ENCODE measurements around the gene RPL22L1.
"Not testable (repeated sequence)": the region's sequence is repeated elsewhere in the genome, so short reads cannot be mapped to it uniquely, and the experiment has no call there.

RPL22L1 gene

GRCh38 chr3:170869645-170870593 lies at the start of gene RPL22L1:
RPL22L1 (minus strand) TSS chr3:170870195; CDS start chr3:170870167, 28 bp downstream.
- peak; percentile 85 to 89 for DNase-seq (ENCODE audit: low read depth in 2 of 2)

DNA sequence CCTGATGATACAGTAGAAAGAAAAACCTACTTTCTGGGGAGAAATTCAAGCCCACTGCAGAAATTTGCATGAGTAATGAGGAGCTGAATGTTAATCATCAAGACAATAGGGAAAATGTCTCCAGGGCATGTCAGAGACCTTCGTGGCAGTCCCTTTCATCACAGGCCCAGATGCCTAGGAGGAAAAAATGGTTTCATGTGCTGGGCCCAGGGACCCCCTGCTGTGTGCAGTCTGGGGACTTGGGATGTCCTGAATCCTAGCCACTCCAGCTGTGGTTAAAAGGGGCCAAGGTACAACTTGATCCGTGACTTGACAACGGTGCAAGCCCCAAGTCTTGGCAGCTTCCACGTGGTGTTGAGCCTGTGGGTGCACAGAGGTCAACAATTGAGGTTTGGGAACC lies 48.7 kb upstream of the RPL22L1 start:
- no peak for DNase-seq (ENCODE audit: low read depth in 2 of 2)

- no peak for DNase-seq (ENCODE audit: low read depth in 2 of 2)
Measured at GRCh38 chr3:170914690-170915089, 44.7 kb upstream of the RPL22L1 start.

GRCh38 chr3:170914212-170914611 lies 44.2 kb upstream of the RPL22L1 start:
- no peak for DNase-seq (ENCODE audit: low read depth in 2 of 2)

GRCh38 chr3:170911051-170911450 lies 41.1 kb upstream of the RPL22L1 start:
- no peak for DNase-seq (ENCODE audit: low read depth in 2 of 2)

DNA sequence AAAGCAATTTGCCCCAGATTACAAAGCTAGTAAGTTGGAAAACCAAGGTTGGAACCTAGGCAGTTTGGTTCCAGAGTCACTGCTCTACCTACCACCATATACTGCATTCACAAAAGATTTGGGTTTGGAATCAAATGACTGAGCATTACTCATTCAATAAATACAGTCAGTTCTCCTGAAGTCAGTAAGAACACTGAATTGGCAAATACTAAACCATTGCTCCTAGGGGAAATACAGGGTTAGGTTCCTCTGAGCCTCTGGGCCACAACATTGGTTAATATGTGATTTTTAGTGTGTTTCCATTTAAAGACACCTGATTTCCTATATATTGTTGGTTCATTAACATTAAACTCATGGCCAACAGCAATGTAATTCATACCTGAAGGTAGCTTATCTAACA lies 40.5 kb upstream of the RPL22L1 start:
- DNase-seq (ENCODE audit: low read depth in 2 of 2) = no peak

- no peak for DNase-seq (ENCODE audit: low read depth in 2 of 2)
Measured at GRCh38 chr3:170909129-170909903, 39.3 kb upstream of the RPL22L1 start.

- peak; percentile 93 to 94 for DNase-seq (ENCODE audit: low read depth in 2 of 2)
Measured at GRCh38 chr3:170908235-170909116, 38.5 kb upstream of the RPL22L1 start, which contains the start of gene EIF5A2. EIF5A2 (minus strand) TSS chr3:170908637; CDS start chr3:170907806, 831 bp downstream.

- DNase-seq (ENCODE audit: low read depth in 2 of 2) = no peak
Measured at GRCh38 chr3:170907637-170908234, 37.7 kb upstream of the RPL22L1 start.

- no peak for DNase-seq (ENCODE audit: low read depth in 2 of 2)
Measured at GRCh38 chr3:170905862-170906261, 35.9 kb upstream of the RPL22L1 start.

DNA sequence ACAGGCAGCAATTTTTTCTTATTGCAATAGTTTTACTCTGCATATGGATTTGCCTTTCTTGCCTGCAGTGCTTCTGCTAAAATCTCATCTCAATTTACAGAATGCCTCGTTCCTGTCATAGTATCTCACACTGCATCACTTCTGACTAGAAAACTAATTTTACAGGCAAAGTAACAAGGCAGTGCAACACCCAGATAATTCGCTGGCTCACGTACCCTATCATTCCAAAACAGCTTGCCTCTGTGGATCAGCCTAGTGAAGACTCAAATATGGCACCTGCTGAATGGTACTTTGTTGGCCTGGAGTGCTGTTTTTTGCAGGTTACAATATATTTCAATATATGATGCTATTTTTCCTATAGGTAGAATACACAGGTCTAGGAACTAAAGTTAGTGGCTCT lies 33.1 kb upstream of the RPL22L1 start:
- no peak for DNase-seq (ENCODE audit: low read depth in 2 of 2)

- no peak for DNase-seq (ENCODE audit: low read depth in 2 of 2)
Measured at GRCh38 chr3:170899455-170899854, 29.5 kb upstream of the RPL22L1 start.

DNA sequence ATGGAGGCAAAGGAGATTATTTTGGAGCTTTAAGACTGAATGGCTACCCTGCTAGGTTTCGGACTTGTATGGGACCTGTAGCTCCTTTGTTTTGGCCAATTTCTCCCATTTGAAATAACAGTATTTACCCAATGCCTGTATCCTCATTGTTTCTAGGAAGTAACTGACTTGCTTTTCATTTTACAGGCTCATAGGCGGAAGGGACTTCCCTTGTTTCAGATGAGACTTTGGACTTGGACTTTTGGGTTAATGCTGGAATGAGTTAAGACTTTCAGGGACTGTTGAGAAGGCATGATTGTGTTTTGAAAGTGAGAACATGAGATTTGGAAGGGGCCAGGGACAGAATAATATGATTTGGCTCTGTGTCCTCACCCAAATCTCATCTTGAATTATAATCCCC lies 28.0 kb upstream of the RPL22L1 start:
- no peak for DNase-seq (ENCODE audit: low read depth in 2 of 2)

DNA sequence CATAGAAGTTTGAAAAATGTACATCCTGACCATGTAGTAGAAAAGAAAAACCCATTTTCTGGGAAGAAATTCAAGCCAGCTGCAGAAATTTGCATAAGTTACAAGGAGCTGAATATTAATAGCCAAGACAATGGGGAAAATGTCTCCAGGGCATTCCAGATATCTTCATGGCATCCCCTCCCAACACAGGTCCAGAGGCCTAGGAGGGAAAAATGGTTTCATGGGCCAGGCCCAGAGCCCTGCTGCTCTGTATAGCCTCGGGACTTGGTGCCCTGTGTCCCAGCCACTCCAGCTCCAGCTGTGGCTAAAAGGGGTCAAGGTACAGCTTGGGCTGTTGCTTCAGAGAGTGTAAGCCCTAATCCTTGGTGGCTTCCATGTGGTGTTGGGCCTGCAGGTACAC lies 27.2 kb upstream of the RPL22L1 start:
- DNase-seq (ENCODE audit: low read depth in 2 of 2) = not testable (repeated sequence)

GRCh38 chr3:170896781-170897180 lies 26.8 kb upstream of the RPL22L1 start:
- no peak for DNase-seq (ENCODE audit: low read depth in 2 of 2)

- not testable (repeated sequence) for DNase-seq (ENCODE audit: low read depth in 2 of 2)
Measured at GRCh38 chr3:170896333-170896732, 26.3 kb upstream of the RPL22L1 start.

GRCh38 chr3:170893895-170894294 lies 23.9 kb upstream of the RPL22L1 start:
- no peak for DNase-seq (ENCODE audit: low read depth in 2 of 2)

GRCh38 chr3:170889630-170890029 lies 19.6 kb upstream of the RPL22L1 start:
- no peak for DNase-seq (ENCODE audit: low read depth in 2 of 2)

GRCh38 chr3:170889132-170889531 lies 19.1 kb upstream of the RPL22L1 start:
- no peak for DNase-seq (ENCODE audit: low read depth in 2 of 2)

GRCh38 chr3:170884109-170884930 lies 14.3 kb upstream of the RPL22L1 start:
- DNase-seq (ENCODE audit: low read depth in 2 of 2) = not testable (repeated sequence)
